NCI-H446 (cell line): ENCODE results near the gene PCDHGB1.
"Not testable (repeated sequence)": the region's sequence is repeated elsewhere in the genome, so short reads cannot be mapped to it uniquely, and the experiment has no call there.

Experiments
- DNase-seq, 2 experiments: peaks; one replicate each; lab custom pipeline; 2025; lab: John Stamatoyannopoulos, UW

The PCDHGB1 gene

DNA sequence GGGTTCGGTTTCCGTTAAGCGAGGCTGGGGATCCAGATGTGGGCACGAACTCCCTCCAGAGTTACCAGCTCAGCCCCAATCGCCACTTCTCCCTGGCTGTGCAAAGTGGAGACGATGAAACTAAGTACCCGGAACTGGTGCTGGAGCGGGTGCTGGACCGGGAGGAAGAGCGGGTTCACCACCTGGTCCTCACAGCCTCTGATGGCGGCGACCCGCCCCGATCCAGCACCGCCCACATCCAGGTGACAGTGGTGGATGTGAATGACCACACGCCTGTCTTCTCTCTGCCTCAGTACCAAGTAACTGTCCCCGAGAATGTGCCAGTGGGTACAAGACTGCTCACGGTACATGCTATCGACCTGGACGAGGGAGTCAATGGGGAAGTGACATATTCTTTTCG, 33.4 kb downstream of the PCDHGB1 start:
- DNase-seq = no peak

DNA sequence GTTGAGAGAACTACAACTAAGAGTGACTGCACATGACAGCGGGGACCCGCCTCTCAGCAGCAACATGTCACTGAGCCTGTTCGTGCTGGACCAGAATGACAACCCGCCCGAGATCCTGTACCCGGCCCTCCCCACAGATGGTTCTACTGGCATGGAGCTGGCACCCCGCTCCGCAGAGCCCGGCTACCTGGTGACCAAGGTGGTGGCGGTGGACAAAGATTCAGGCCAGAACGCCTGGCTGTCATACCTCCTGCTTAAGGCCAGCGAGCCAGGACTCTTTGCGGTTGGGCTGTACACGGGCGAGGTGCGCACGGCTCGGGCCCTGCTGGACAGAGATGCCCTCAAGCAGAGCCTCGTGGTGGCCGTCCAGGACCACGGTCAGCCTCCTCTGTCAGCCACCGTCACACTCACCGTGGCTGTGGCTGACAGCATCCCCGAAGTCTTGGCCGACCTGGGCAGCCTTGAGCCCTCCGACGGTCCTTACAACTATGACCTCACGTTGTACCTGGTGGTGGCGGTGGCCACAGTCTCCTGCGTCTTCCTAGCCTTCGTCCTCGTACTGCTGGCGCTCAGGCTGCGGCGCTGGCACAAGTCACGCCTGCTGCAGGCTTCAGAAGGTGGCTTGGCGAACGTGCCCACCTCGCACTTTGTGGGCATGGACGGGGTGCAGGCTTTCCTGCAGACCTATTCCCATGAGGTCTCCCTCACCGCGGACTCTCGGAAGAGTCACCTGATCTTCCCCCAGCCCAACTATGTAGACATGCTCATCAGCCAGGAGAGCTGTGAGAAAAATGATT, 34.8 kb downstream of the PCDHGB1 start:
- no peak for DNase-seq

DNA sequence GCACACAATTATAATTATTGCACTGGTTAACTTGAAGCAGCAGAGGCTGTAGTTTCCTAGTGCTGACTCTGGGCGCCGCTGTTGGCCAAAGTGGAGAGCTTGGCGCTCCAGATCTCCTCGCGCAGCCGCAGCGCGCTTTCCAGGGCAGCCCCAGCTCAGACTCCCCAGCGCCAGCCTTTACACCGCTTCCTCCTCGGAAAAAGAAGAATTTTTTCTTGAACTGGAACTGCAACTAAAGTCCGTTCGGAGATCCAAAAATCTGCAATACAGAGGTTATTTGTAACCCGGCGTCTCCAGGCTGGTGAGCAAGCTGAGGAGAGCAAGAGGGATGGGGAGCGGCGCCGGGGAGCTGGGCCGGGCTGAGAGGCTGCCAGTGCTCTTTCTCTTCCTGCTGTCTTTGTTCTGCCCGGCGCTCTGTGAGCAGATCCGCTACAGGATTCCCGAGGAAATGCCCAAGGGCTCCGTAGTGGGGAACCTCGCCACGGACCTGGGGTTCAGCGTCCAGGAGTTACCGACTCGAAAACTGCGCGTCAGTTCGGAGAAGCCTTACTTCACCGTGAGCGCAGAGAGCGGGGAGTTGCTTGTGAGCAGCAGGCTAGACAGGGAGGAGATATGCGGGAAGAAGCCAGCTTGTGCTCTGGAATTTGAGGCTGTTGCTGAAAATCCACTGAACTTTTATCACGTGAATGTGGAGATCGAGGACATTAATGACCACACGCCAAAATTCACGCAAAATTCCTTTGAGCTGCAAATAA, 37.8 kb downstream of the PCDHGB1 start, which contains the start of gene PCDHGB4:
Gene PCDHGB4 (plus strand): TSS at position 142 of the 755 bp plus-strand sequence. CDS start 187 bp downstream, at position 329.
- not testable (repeated sequence) for DNase-seq

DNA sequence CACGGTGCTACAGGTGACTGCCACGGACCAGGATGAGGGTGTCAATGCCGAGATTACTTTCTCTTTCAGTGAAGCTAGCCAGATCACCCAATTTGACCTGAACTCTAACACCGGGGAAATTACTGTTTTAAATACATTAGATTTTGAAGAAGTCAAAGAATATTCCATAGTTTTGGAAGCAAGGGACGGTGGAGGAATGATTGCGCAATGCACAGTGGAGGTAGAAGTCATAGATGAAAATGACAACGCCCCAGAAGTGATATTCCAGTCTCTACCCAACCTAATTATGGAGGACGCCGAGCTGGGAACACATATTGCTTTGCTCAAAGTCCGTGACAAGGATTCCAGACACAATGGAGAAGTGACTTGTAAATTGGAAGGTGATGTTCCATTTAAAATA, 38.8 kb downstream of the PCDHGB1 start:
- DNase-seq = no peak

DNA sequence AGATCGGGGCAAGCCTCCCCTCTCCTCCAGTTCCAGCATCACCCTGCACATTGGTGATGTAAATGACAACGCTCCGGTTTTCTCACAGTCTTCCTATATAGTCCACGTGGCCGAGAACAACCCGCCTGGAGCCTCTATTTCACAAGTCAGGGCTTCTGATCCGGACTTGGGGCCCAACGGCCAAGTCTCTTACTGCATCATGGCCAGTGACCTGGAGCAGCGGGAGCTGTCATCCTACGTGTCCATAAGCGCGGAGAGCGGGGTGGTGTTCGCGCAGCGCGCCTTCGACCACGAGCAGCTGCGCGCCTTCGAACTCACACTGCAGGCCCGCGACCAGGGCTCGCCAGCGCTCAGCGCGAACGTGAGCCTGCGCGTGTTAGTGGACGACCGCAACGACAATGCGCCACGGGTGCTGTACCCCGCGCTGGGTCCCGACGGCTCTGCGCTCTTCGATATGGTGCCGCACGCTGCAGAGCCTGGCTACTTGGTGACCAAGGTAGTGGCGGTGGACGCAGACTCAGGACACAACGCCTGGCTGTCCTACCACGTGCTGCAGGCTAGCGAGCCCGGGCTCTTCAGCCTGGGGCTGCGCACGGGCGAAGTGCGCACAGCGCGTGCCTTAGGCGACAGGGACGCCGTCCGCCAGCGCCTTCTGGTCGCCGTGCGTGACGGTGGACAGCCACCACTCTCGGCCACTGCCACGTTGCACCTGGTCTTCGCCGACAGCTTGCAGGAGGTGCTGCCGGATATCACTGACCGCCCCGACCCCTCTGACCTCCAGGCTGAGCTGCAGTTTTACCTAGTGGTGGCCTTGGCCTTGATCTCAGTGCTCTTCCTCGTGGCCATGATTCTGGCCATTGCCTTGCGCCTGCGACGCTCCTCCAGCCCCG, 39.5 kb downstream of the PCDHGB1 start:
- no peak for DNase-seq

DNA sequence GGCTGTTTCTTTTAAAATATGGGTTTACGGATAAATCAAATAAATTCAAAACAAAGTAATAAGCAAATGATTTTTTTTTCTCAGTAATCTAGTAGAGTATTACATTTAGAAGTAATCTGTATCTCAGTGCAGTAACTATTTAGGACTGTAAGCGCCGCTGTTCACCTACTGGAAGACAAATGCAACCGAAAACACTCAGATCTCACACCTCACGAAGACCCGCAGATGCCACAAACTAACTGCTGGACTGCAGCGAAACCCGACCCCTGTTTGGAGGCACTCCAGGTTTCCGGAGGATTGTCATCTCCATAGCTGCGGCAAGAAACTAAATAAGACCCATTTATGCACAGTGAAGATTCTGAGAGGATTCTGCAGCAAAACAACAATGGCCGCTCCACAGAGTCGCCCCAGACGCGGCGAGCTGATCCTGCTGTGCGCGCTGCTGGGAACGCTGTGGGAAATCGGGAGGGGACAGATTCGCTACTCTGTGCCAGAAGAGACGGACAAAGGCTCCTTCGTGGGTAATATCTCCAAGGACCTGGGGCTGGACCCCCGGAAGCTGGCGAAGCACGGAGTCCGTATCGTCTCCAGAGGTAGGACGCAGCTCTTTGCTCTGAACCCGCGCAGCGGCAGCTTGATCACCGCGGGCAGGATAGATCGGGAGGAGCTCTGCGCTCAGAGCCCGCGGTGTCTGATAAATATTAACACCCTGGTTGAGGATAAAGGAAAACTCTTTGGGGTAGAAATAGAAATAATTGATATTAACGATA, 42.7 kb downstream of the PCDHGB1 start, which contains the start of gene PCDHGA8:
Gene PCDHGA8 (plus strand): TSS at position 205 of the 770 bp plus-strand sequence. CDS start 181 bp downstream, at position 386.
- DNase-seq = peak in 1 of 2 experiments; percentile 21

DNA sequence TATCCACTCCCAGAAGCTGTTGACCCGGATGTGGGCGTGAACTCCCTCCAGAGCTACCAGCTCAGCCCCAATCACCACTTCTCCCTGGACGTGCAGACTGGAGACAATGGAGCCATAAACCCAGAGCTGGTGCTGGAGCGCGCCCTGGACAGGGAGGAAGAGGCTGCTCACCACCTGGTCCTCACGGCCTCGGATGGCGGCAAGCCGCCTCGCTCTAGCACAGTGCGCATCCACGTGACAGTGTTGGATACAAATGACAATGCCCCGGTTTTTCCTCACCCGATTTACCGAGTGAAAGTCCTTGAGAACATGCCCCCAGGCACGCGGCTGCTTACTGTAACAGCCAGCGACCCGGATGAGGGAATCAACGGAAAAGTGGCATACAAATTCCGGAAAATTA, 43.4 kb downstream of the PCDHGB1 start:
- DNase-seq = no peak

DNA sequence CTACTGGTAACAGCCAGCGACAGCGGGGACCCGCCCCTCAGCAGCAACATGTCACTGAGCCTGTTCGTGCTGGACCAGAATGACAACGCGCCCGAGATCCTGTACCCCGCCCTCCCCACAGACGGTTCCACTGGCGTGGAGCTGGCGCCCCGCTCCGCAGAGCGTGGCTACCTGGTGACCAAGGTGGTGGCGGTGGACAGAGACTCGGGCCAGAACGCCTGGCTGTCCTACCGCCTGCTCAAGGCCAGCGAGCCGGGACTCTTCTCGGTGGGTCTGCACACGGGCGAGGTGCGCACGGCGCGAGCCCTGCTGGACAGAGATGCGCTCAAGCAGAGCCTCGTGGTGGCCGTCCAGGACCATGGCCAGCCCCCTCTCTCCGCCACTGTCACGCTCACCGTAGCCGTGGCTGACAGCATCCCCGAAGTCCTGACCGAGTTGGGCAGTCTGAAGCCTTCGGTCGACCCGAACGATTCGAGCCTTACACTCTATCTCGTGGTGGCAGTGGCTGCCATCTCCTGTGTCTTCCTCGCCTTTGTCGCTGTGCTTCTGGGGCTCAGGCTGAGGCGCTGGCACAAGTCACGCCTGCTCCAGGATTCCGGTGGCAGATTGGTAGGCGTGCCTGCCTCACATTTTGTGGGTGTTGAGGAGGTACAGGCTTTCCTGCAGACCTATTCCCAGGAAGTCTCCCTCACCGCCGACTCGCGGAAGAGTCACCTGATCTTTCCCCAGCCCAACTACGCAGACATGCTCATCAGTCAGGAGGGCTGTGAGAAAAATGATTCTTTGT, 44.7 kb downstream of the PCDHGB1 start:
- not testable (repeated sequence) for DNase-seq

DNA sequence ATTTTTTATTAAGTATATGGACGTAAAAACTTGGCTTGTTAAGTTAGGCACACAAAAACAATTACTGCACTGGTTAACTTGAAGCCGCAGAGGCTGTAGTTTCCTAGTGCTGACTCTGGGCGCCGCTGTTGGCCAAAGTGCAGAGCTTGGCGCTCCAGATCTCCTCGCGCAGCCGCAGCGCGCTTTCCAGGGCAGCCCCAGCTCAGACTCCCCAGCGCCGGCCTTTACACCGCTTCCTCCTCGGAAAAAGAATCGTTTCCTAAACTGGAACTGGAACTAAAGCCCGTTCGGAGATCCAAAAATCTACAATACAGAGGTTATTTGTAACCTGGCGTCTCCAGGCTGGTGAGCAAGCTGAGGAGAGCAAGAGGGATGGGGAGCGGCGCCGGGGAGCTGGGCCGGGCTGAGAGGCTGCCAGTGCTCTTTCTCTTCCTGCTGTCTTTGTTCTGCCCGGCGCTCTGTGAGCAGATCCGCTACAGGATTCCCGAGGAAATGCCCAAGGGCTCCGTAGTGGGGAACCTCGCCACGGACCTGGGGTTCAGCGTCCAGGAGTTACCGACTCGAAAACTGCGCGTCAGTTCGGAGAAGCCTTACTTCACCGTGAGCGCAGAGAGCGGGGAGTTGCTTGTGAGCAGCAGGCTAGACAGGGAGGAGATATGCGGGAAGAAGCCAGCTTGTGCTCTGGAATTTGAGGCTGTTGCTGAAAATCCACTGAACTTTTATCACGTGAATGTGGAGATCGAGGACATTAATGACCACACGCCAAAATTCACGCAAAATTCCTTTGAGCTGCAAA, 48.1 kb downstream of the PCDHGB1 start, which contains the start of gene PCDHGB5:
Gene PCDHGB5 (plus strand): TSS at position 192 of the 796 bp plus-strand sequence. CDS start 181 bp downstream, at position 373.
- DNase-seq = not testable (repeated sequence)

DNA sequence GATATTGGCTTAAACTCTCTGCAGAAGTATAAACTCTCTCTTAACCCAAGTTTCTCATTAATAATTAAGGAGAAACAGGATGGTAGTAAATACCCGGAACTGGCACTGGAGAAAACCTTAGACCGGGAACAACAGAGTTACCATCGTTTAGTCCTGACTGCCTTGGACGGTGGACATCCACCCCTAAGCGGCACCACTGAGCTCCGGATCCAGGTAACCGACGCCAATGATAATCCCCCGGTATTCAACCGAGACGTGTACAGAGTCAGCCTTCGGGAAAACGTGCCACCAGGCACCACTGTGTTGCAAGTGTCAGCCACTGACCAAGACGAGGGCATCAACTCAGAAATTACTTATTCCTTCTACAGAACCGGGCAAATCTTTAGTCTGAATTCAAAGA, 48.7 kb downstream of the PCDHGB1 start:
- DNase-seq = no peak

DNA sequence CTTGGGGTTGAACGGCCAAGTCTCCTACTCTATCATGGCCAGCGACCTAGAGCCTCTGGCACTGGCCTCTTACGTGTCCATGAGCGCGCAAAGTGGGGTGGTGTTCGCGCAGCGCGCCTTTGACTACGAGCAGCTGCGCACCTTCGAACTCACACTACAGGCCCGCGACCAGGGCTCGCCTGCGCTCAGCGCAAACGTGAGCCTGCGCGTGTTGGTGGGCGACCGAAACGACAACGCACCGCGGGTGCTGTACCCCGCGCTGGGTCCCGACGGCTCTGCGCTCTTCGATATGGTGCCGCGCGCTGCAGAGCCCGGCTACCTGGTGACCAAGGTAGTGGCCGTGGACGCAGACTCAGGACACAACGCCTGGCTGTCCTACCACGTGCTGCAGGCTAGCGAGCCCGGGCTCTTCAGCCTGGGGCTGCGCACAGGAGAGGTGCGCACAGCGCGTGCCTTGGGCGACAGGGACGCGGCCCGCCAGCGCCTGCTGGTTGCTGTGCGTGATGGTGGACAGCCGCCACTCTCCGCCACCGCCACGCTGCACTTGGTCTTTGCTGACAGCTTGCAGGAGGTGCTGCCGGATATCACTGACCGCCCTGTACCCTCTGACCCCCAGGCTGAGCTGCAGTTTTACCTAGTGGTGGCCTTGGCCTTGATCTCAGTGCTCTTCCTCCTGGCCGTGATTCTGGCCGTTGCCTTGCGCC, 49.8 kb downstream of the PCDHGB1 start:
- DNase-seq = no peak
